Colon (tissue), 2 donors: ENCODE data around the gene MANSC1.

ENCODE experiments used
- FAIRE-seq: peaks from 2 replicates; lab custom pipeline; 2012; peaks lifted over from hg19 to GRCh38; lab: Jason Lieb, UNC
- donor health status: control.
- donor health status: control.

MANSC1 gene

GRCh38 chr12:12349711-12350665, at the start of gene MANSC1:
TSS of gene MANSC1 (minus strand) at chr12:12350242. CDS start at chr12:12343314, 6,928 bp downstream.
- FAIRE-seq, result no peak

GRCh38 chr12:12399161-12399560, 49.1 kb upstream of the MANSC1 start:
- FAIRE-seq, result no peak

GRCh38 chr12:12398026-12398859, 48.2 kb upstream of the MANSC1 start:
- FAIRE-seq, result no peak

GRCh38 chr12:12397184-12397583, 47.1 kb upstream of the MANSC1 start:
- FAIRE-seq, result no peak

GRCh38 chr12:12396694-12397093, 46.7 kb upstream of the MANSC1 start:
- no peak for FAIRE-seq

- no peak for FAIRE-seq
Measured at GRCh38 chr12:12393171-12393570, 43.1 kb upstream of the MANSC1 start.

GRCh38 chr12:12392413-12392812, 42.4 kb upstream of the MANSC1 start:
- FAIRE-seq, result no peak

GRCh38 chr12:12387501-12387900, 37.5 kb upstream of the MANSC1 start:
- no peak for FAIRE-seq

GRCh38 chr12:12384571-12385340, 34.7 kb upstream of the MANSC1 start:
- no peak for FAIRE-seq

- no peak for FAIRE-seq
Measured at GRCh38 chr12:12381982-12382381, 31.9 kb upstream of the MANSC1 start.

GRCh38 chr12:12380949-12381593, 31.0 kb upstream of the MANSC1 start:
- FAIRE-seq, result no peak

- FAIRE-seq, result peak; percentile 73
Measured at GRCh38 chr12:12379831-12380730, 30.0 kb upstream of the MANSC1 start.

- no peak for FAIRE-seq
Measured at GRCh38 chr12:12378616-12379015, 28.6 kb upstream of the MANSC1 start.

GRCh38 chr12:12376646-12377448, 26.8 kb upstream of the MANSC1 start:
- peak; percentile 89 for FAIRE-seq

- no peak for FAIRE-seq
Measured at GRCh38 chr12:12372946-12373722, 23.1 kb upstream of the MANSC1 start.

GRCh38 chr12:12367482-12367998, 17.5 kb upstream of the MANSC1 start:
- no peak for FAIRE-seq

GRCh38 chr12:12366701-12367481, 16.8 kb upstream of the MANSC1 start:
- FAIRE-seq, result no peak

- FAIRE-seq, result no peak
Measured at GRCh38 chr12:12365931-12366431, 15.9 kb upstream of the MANSC1 start.
